K562 (cell line): ENCODE results near the gene GNAQ. TPM values are rescaled to one million over a fixed set of nuclear protein-coding genes. Genes with fewer than 3 reads are reported as not detected.

Source experiments
- BCLAF1 ChIP-seq, 2 experiments: fragments of 450-650 bp in 1 of 2; IDR thresholded peaks; 2 replicates each; pipeline ENCODE4 v1.6.1; 2011 to 2017; ENCODE audit warnings: low read depth in 2 of 2, antibody characterized with exemption in 1 of 2, borderline replicate concordance in 1 of 2, low read length in 1 of 2, mild to moderate bottlenecking in 1 of 2, mixed read lengths in 1 of 2; ENCODE audit not compliant: control insufficient read depth in 1 of 2
- BRF2 ChIP-seq: IDR thresholded peaks from 3 replicates; pipeline ENCODE4 v1.6.1; 2011; ENCODE audit warnings: borderline replicate concordance, mild to moderate bottlenecking; ENCODE audit not compliant: insufficient read length, insufficient read depth
- CC2D1A ChIP-seq: fragments of 450-650 bp; IDR thresholded peaks from 2 replicates; pipeline ENCODE4 v1.6.1; 2017; ENCODE audit warnings: mild to moderate bottlenecking
- CCAR2 ChIP-seq: fragments of 200-400 bp; formaldehyde crosslinking; IDR thresholded peaks from 2 replicates; pipeline ENCODE4 v1.6.1; 2017; ENCODE audit warnings: mild to moderate bottlenecking, low read depth, low read length
- ELK3 ChIP-seq: fragments of 450-650 bp; formaldehyde crosslinking; IDR thresholded peaks from 2 replicates; pipeline ENCODE4 v1.4.0; 2020; ENCODE audit warnings: mild to moderate bottlenecking
- EP300 ChIP-seq: IDR thresholded peaks from 2 replicates; pipeline ENCODE4 v1.6.1; 2012; ENCODE audit warnings: low read length, improper control_type of control experiment
- HNRNPL ChIP-seq: fragments of 200-400 bp; formaldehyde crosslinking; IDR thresholded peaks from 2 replicates; pipeline ENCODE4 v1.6.1; 2017; ENCODE audit warnings: low read depth, mild to moderate bottlenecking, low read length
- KDM1A ChIP-seq, 2 experiments: fragments of 450-650 bp; IDR thresholded peaks; 2 replicates each; pipeline ENCODE4 v1.6.1; 2016; ENCODE audit warnings: mild to moderate bottlenecking in 2 of 2
- KLF16 ChIP-seq: IDR thresholded peaks from 2 replicates; pipeline ENCODE4 v1.6.1; 2016; ENCODE audit warnings: antibody characterized with exemption
- MTA2 ChIP-seq: fragments of 450-650 bp; IDR thresholded peaks from 2 replicates; pipeline ENCODE4 v1.6.1; 2016; ENCODE audit warnings: low read depth
- SNIP1 ChIP-seq: fragments of 450-650 bp; IDR thresholded peaks from 2 replicates; pipeline ENCODE4 v1.7.1; 2017; ENCODE audit warnings: low read depth, mild to moderate bottlenecking
- SRSF1 ChIP-seq: fragments of 200-400 bp; formaldehyde crosslinking; IDR thresholded peaks from 2 replicates; pipeline ENCODE4 v1.6.1; 2017; ENCODE audit warnings: mild to moderate bottlenecking, low read depth, low read length, moderate library complexity
- STAG1 ChIP-seq: sonication (generic); formaldehyde crosslinking; IDR thresholded peaks from 2 replicates; pipeline ENCODE4 v1.5.0; 2020; ENCODE audit warnings: missing genetic modification reagents, borderline replicate concordance
- TCF15 ChIP-seq: fragments of 250-450 bp; sonication (Bioruptor Pico); IDR thresholded peaks from 2 replicates; pipeline ENCODE4 v1.8.0; 2022; ENCODE audit warnings: moderate library complexity, mild to moderate bottlenecking, inconsistent platforms
- ZBTB34 ChIP-seq: fragments of 250-450 bp; sonication (Bioruptor Pico); IDR thresholded peaks from 2 replicates; pipeline ENCODE4 v1.8.0; 2021; ENCODE audit warnings: mild to moderate bottlenecking, moderate library complexity
- ZNF165 ChIP-seq: fragments of 250-450 bp; sonication (Bioruptor Pico); IDR thresholded peaks from 2 replicates; pipeline ENCODE4 v1.4.0; 2020; ENCODE audit warnings: borderline replicate concordance
- ZNF274 ChIP-seq: IDR thresholded peaks from 2 replicates; pipeline ENCODE4 v1.6.1; 2011; ENCODE audit warnings: low read depth, mild to moderate bottlenecking, low read length, moderate library complexity, borderline replicate concordance
- ZNF395 ChIP-seq: fragments of 200-800 bp; sonication (Bioruptor generic); IDR thresholded peaks from 2 replicates; pipeline ENCODE4 v1.6.1; 2017; ENCODE audit warnings: missing genetic modification characterization, missing compliant biosample characterization
- ZNF644 ChIP-seq: fragments of 200-800 bp; sonication (Bioruptor generic); IDR thresholded peaks from 2 replicates; pipeline ENCODE4 v1.6.1; 2016; ENCODE audit warnings: low read depth, missing genetic modification characterization, missing compliant biosample characterization
- ZNF699 ChIP-seq: fragments of 250-450 bp; sonication (Bioruptor Pico); IDR thresholded peaks from 2 replicates; pipeline ENCODE4 v1.8.0; 2021; ENCODE audit warnings: mild to moderate bottlenecking, moderate library complexity; ENCODE audit not compliant: insufficient replicate concordance
- ZNF79 ChIP-seq: fragments of 250-450 bp; sonication (Bioruptor Pico); IDR thresholded peaks from 2 replicates; pipeline ENCODE4 v1.4.0; 2020; ENCODE audit warnings: low read depth, mild to moderate bottlenecking, moderate library complexity
- polyA plus RNA-seq, 8 experiments: library from polyadenylated mRNA; depleted of rRNA in 4 of 8; stranded (reverse) in 5 of 8; unstranded in 3 of 8; fragments of >200 nt; fragmentation: Nextera tagmentation in 2 of 8; fragmentation: Illumina TruSeq in 1 of 8; extraction: Ambion mirVana in 2 of 8; extraction: Trizol in 1 of 8; gene quantifications; 2 replicates each; pipeline versions ENCODE4 v1.2.1 to v1.2.3, GENCODE V29; 2011 to 2014; ENCODE audit warnings: inconsistent platforms in 1 of 8, missing spikeins in 1 of 8
- total RNA-seq, 7 experiments: library from RNA; depleted of rRNA in 6 of 7; stranded (reverse); fragments of >200 nt in 6 of 7; fragmentation: Illumina TruSeq in 2 of 7; extraction: Trizol in 2 of 7; gene quantifications; 2 replicates each; pipeline versions ENCODE4 v1.2.1 to v1.2.3, GENCODE V29; 2011 to 2021; ENCODE audit warnings: low replicate concordance in 1 of 7

Gene GNAQ
- total and polyA plus RNA-seq, 9 of the 15 experiments (the other 6 are each of a cell fraction or from before 2014, with no cell fraction given), result 4.8 to 27.9 (median 17.5) TPM

GRCh38 chr9:77753180-77753579, 278.4 kb downstream of the GNAQ start (continued):
- TF ChIP-seq BRF2 (no peak), EP300 (peak; percentile 16; the same call in 1 of the 2 replicates), STAG1 (CRISPR knock-in tag) (no peak), KDM1A (IDR thresholded peaks at IDR 0.05) (0 out of 4 replicates have a peak, but pooled peaks of 1 of the 2 experiments have one; percentile 11), MTA2 (peak; percentile 46; the same call in 1 of the 2 replicates), HNRNPL (no peak), SNIP1 (no peak), ZNF274 (no peak), SRSF1 (no peak), CCAR2 (no peak), ZNF644 (tag) (no peak), TCF15 (CRISPR knock-in tag) (no peak), ZNF79 (no peak), ZNF699 (CRISPR knock-in tag) (no peak), ZBTB34 (CRISPR knock-in tag) (no peak), ZNF165 (CRISPR knock-in tag) (no peak), KLF16 (no peak), BCLAF1 (IDR thresholded peaks at IDR 0.05; ENCODE audit: borderline replicate concordance in 1 of 2, control insufficient read depth in 1 of 2, low read depth in 2 of 2, low read length in 1 of 2) (no peak), CC2D1A (no peak), ELK3 (CRISPR knock-in tag) (no peak), ZNF395 (CRISPR knock-in tag) (no peak)
